Measurements from ENCODE around the gene FAM53B.

The FAM53B gene

GRCh38 chr10:124570646-124571045 lies 173.5 kb downstream of the FAM53B start:
- DNase-seq, result no peak

DNA sequence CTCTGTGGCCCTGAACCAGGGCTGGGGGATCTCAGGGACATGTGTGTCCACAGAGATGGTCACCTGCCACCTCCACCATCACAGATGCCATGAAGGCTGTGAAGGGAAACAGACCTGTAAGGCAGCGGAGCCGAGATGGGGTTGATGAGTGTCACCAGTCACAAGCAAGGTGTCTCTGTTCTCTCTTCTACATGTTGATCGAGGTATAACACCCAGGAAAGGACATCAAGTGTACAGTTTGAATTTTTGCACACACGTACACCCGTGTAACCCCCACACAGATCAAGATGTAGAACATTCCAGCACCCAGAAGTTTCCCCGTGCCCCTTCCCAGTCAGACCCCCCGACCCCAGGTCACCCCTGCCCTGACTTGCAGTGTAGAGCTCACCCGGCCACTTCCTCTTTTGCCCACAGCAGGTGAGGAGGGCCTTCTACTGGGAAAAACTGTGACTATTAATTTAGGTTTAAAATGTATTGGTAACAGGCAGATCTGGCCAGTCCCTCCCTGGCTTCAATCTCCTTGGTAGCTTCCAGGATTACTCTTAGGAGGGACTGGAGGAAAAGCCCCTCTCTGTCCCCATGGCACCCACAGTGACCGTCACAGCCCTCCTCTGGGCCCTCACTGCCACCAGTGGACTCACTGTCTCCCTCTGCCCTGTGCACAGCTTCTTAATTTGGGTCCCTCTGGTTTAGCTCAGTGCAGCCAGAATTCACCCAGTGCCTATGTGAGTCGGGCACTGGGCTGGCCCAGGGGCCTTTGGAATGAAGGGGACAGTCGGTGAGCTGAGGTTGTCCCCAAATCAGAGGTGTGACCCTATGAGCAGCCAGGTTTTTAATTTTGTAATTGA lies 174.3 kb downstream of the FAM53B start:
- DNase-seq, result no peak
